DND-41 (cell line): ENCODE data around the gene S100A9.

Experiments used
- CTCF ChIP-seq: IDR thresholded peaks from 2 replicates; pipeline ENCODE4 v1.5.1; 2012; ENCODE audit warnings: borderline replicate concordance, low read length, moderate library complexity, mild to moderate bottlenecking; ENCODE audit not compliant: poor library complexity, severe bottlenecking; ENCODE audit errors: extremely low read depth
- EZH2 ChIP-seq: IDR thresholded peaks from 3 replicates; pipeline ENCODE4 v1.6.1; 2012; ENCODE audit warnings: borderline replicate concordance, low read depth, mild to moderate bottlenecking, moderate library complexity, low read length, inconsistent platforms; ENCODE audit not compliant: severe bottlenecking

- TF ChIP-seq CTCF (no peak), EZH2 (no peak)
Measured at GRCh38 chr1:153360592-153361479, 3.2 kb downstream of the S100A9 start.
